Endothelial cell of umbilical vein (primary cell): ENCODE results near the gene SMNDC1.
"Not testable (repeated sequence)": the region's sequence is repeated elsewhere in the genome, so short reads cannot be mapped to it uniquely, and the experiment has no call there.

Source experiments
- CTCF ChIP-seq, 2 donors: IDR thresholded peaks; 1 replicate in 1 of 2; 2 replicates in 1 of 2; pipeline ENCODE4 v1.5.1; 2011; ENCODE audit warnings: low read length in 2 of 2, mild to moderate bottlenecking in 2 of 2, moderate library complexity in 2 of 2, control low read depth in 1 of 2, inconsistent platforms in 1 of 2, low read depth in 1 of 2; ENCODE audit not compliant: insufficient read depth in 1 of 2; ENCODE audit errors: extremely low read depth in 1 of 2
- GATA2 ChIP-seq: IDR thresholded peaks from 2 replicates; pipeline ENCODE4 v1.7.0; 2011; ENCODE audit warnings: low read depth, mild to moderate bottlenecking, moderate library complexity, mixed read lengths, low read length; ENCODE audit not compliant: insufficient read length, insufficient read depth

- not testable (repeated sequence) for TF ChIP-seq CTCF (IDR thresholded peaks at IDR 0.05; ENCODE audit: extremely low read depth in 1 of 2, insufficient read depth in 1 of 2, low read depth in 1 of 2, low read length in 2 of 2); GATA2
Measured at GRCh38 chr10:110272995-110273394, 31.7 kb downstream of the SMNDC1 start.
